Epithelial cell of umbilical artery (primary cell): ENCODE data around the gene TOMM5. TPM values are rescaled to one million over a fixed set of nuclear protein-coding genes. Genes with fewer than 3 reads are reported as not detected.

Experiments
- total RNA-seq: library from RNA; depleted of rRNA; stranded (reverse); fragments of >200 nt; gene quantifications from 2 replicates; pipeline ENCODE4 v1.2.3, GENCODE V29; 2014

Gene TOMM5
- 232 and 241 TPM in 2 replicates for total RNA-seq

DNA sequence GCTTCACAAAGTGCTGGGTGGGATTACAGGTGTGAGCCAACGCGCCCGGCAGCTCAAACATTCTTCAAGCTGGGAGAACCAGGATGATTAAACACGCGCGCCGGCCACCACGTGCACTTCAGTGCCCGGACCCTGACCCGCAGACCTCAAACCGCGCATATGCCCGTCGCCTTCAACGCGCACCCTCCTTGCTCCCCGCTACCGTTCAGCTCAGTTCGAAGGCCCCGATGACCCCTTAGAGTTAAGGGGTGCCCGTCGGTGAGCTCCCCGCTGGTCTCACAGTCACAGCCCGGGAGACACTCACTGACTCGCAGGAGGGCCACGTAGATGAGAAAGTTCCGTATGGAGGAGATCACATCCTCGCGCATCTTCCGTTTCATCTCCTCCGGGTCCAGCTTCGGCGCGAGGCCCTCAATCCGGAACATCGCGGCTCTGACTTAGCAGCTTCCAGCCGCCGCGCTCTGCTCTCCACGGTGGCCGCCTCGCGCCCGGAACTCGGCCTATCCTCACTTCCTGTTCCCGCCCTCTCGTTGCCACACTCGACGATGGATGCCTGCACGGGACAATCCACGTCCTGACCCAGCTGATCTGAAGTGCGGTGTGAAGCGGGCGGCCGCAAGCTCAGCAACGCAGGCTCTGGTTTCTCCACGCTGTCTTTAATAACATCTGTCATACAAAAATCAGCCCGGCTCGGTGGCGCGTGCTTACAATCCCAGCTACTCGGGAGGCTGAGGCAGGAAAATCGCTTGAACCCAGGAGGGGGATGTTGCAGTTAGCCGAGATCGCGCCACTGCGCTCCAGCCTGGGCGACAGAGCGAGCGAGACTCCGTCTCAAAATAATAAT lies at the start of gene TOMM5:
TSS of gene TOMM5 (minus strand) at position 490 of the 844 bp plus-strand sequence. CDS start at position 425, 65 bp downstream.

GRCh38 chr9:37575921-37576721 lies 16.3 kb downstream of the TOMM5 start, which contains the start of gene FBXO10:
FBXO10 (minus strand) TSS chr9:37576380; CDS start chr9:37541768, 34,612 bp downstream.

Other genes starting within 250 kb of the TOMM5 start
- gene GRHPR, start 169.9 kb downstream of the TOMM5 start, total RNA-seq, result 138 and 139 TPM in 2 replicates
- gene ZBTB5, start 127.1 kb downstream of the TOMM5 start, total RNA-seq, result 6.5 and 7.3 TPM in 2 replicates
- gene POLR1E, start 106.6 kb downstream of the TOMM5 start, total RNA-seq, result 18.5 and 26.0 TPM in 2 replicates
- 6.5 and 7.8 TPM in 2 replicates for gene FBXO10, start 16.2 kb downstream of the TOMM5 start, total RNA-seq
- not detected in 2 replicates for gene FRMPD1, start 58.4 kb upstream of the TOMM5 start, total RNA-seq
- gene TRMT10B, start 161.2 kb upstream of the TOMM5 start, total RNA-seq, result 2.7 and 2.9 TPM in 2 replicates
- 40.3 and 68.7 TPM in 2 replicates for gene EXOSC3, start 192.5 kb upstream of the TOMM5 start, total RNA-seq
- 12.0 and 20.1 TPM in 2 replicates for gene DCAF10, start 208.2 kb upstream of the TOMM5 start, total RNA-seq